ENCODE results near the gene KRT84.

The KRT84 gene

GRCh38 chr12:52385226-52385702 lies at the start of gene KRT84:
Gene KRT84 (minus strand): TSS chr12:52385652. CDS start chr12:52385585, 67 bp downstream.
- no peak for DNase-seq

- DNase-seq, result no peak
Observed at GRCh38 chr12:52434760-52435530, 49.5 kb upstream of the KRT84 start.

GRCh38 chr12:52434081-52434733 lies 48.8 kb upstream of the KRT84 start, which contains the start of gene KRT75:
Gene KRT75 (minus strand): TSS chr12:52434371. CDS start chr12:52434304, 67 bp downstream.
- DNase-seq, result no peak

- no peak for DNase-seq
Observed at GRCh38 chr12:52433501-52434080, 48.1 kb upstream of the KRT84 start.

GRCh38 chr12:52432559-52433207 lies 47.2 kb upstream of the KRT84 start:
- no peak for DNase-seq

- DNase-seq, result no peak
Observed at GRCh38 chr12:52428121-52428520, 42.7 kb upstream of the KRT84 start.

GRCh38 chr12:52427083-52427482 lies 41.6 kb upstream of the KRT84 start:
- DNase-seq, result no peak

GRCh38 chr12:52426034-52426433 lies 40.6 kb upstream of the KRT84 start:
- no peak for DNase-seq

GRCh38 chr12:52425466-52425865 lies 40.0 kb upstream of the KRT84 start:
- DNase-seq, result no peak

GRCh38 chr12:52423661-52424500 lies 38.4 kb upstream of the KRT84 start:
- DNase-seq, result no peak

- no peak for DNase-seq
Observed at GRCh38 chr12:52423035-52423434, 37.6 kb upstream of the KRT84 start.

GRCh38 chr12:52419656-52420055 lies 34.2 kb upstream of the KRT84 start:
- peak; percentile 66 for DNase-seq

GRCh38 chr12:52418576-52419110 lies 33.2 kb upstream of the KRT84 start:
- DNase-seq, result no peak

- DNase-seq, result no peak
Observed at GRCh38 chr12:52417740-52418139, 32.3 kb upstream of the KRT84 start.

- DNase-seq, result no peak
Observed at GRCh38 chr12:52416795-52417194, 31.3 kb upstream of the KRT84 start.

GRCh38 chr12:52415870-52416750 lies 30.7 kb upstream of the KRT84 start:
- peak; percentile 80 for DNase-seq

- DNase-seq, result no peak
Observed at GRCh38 chr12:52414936-52415335, 29.5 kb upstream of the KRT84 start.

GRCh38 chr12:52413782-52414345 lies 28.4 kb upstream of the KRT84 start:
- DNase-seq, result no peak

- no peak for DNase-seq
Observed at GRCh38 chr12:52413202-52413601, 27.8 kb upstream of the KRT84 start.

GRCh38 chr12:52411815-52412214 lies 26.4 kb upstream of the KRT84 start:
- no peak for DNase-seq

Measured in fibroblast of upper back skin (primary cell).